IMR-90 (cell line): ENCODE data around the gene HYLS1. TPM values are rescaled to one million over a fixed set of nuclear protein-coding genes. Genes with fewer than 3 reads are reported as not detected.
A peak's percentile ranks its signal among the peaks of the same experiment; 100 is the strongest.

Source experiments
- ATAC-seq: fragments of 200-7000 bp; cut with Tn5 transposase; 2 replicates; pipeline ENCODE4 v1.9.1; 2020; ENCODE audit warnings: low read depth, mild to moderate bottlenecking, moderate library complexity
- BruUV-seq: library from RNA; stranded (reverse); fragments of 400-500 nt; replicated peaks from 2 replicates; lab custom pipeline; 2021; lab: Mats Ljungman, UMichigan
- CTCF ChIA-PET: fragments of 300-600 bp; formaldehyde crosslinking; extraction: SDS; loops from one replicate; lab custom pipeline; 2021; ENCODE audit warnings: antibody characterized with exemption; lab: Yijun Ruan, JAX
- POLR2A ChIA-PET: fragments of 300-600 bp; sonication (Branson Sonifier 250); formaldehyde crosslinking; loops from one replicate; lab custom pipeline; 2022; ENCODE audit warnings: antibody characterized with exemption; ENCODE audit not compliant: unreplicated experiment; lab: Charles Lee
- DNase-seq: peaks from one replicate; pipeline ENCODE4 v3.0.0; 2013
- H2AFZ ChIP-seq: replicated peaks from 2 replicates; pipeline ENCODE3; 2013; ENCODE audit warnings: low read length, mild to moderate bottlenecking; ENCODE audit not compliant: poor library complexity
- H2AK5ac ChIP-seq: 2 replicates; pipeline ENCODE4 v1.6.1; 2013; ENCODE audit warnings: low read depth, low read length, inconsistent platforms
- H2AK9ac ChIP-seq: replicated peaks from 2 replicates; pipeline ENCODE3; 2013; ENCODE audit warnings: mild to moderate bottlenecking, low read depth, low read length, moderate library complexity; ENCODE audit not compliant: poor library complexity
- H2BK120ac ChIP-seq: 2 replicates; pipeline ENCODE4 v1.6.1; 2013; ENCODE audit warnings: low read depth, low read length, inconsistent platforms
- H2BK15ac ChIP-seq: 3 replicates; pipeline ENCODE4 v1.6.1; 2013; ENCODE audit warnings: low read depth, low read length, inconsistent platforms
- H2BK20ac ChIP-seq: 2 replicates; pipeline ENCODE4 v1.6.1; 2013; ENCODE audit warnings: low read depth, mild to moderate bottlenecking, inconsistent platforms, low read length, moderate library complexity
- H2BK5ac ChIP-seq: 2 replicates; pipeline ENCODE4 v1.6.1; 2013; ENCODE audit warnings: mild to moderate bottlenecking, low read depth, low read length, inconsistent platforms; ENCODE audit not compliant: poor library complexity, severe bottlenecking
- H3K14ac ChIP-seq: replicated peaks from 2 replicates; pipeline ENCODE4 v1.6.1; 2013; ENCODE audit warnings: low read depth, low read length, inconsistent platforms
- H3K18ac ChIP-seq: 2 replicates; pipeline ENCODE4 v1.6.1; 2013; ENCODE audit warnings: low read depth, low read length, control low read depth
- H3K23ac ChIP-seq: 2 replicates; pipeline ENCODE4 v1.6.1; 2013; ENCODE audit warnings: low read depth, low read length, inconsistent platforms
- H3K27ac ChIP-seq: 2 replicates; pipeline ENCODE4 v1.5.1; 2013; ENCODE audit warnings: mild to moderate bottlenecking, control low read depth, low read length; ENCODE audit not compliant: insufficient read depth
- H3K27me3 ChIP-seq: 2 replicates; pipeline ENCODE4 v1.6.1; 2013; ENCODE audit warnings: low read length; ENCODE audit not compliant: control insufficient read depth, insufficient read depth
- H3K36me3 ChIP-seq: 2 replicates; pipeline ENCODE4 v1.6.1; 2013; ENCODE audit warnings: low read length, mixed read lengths; ENCODE audit not compliant: control insufficient read depth, insufficient read depth
- H3K4ac ChIP-seq: 2 replicates; pipeline ENCODE4 v1.6.1; 2013; ENCODE audit warnings: low read depth, low read length, inconsistent platforms
- H3K4me1 ChIP-seq: 2 replicates; pipeline ENCODE4 v1.6.1; 2013; ENCODE audit warnings: low read length, mixed read lengths; ENCODE audit not compliant: control insufficient read depth, insufficient read depth
- H3K4me2 ChIP-seq: 2 replicates; pipeline ENCODE4 v1.6.1; 2013; ENCODE audit warnings: low read depth, mild to moderate bottlenecking, control low read depth, low read length, moderate library complexity
- H3K4me3 ChIP-seq: 2 replicates; pipeline ENCODE4 v1.5.1; 2013; ENCODE audit warnings: low read depth, mild to moderate bottlenecking, control low read depth, low read length, moderate library complexity; ENCODE audit not compliant: insufficient read depth
- H3K56ac ChIP-seq: 2 replicates; pipeline ENCODE4 v1.6.1; 2013; ENCODE audit warnings: low read length, inconsistent platforms; ENCODE audit not compliant: insufficient read depth; ENCODE audit errors: extremely low read depth
- H3K79me1 ChIP-seq, 2 experiments: 2 replicates each; pipeline ENCODE4 v1.6.1; 2013; ENCODE audit warnings: low read length in 2 of 2, inconsistent platforms in 1 of 2, low read depth in 1 of 2
- H3K9ac ChIP-seq: 2 replicates; pipeline ENCODE4 v1.6.1; 2013; ENCODE audit warnings: low read depth, low read length, control low read depth
- H3K9me1 ChIP-seq: 2 replicates; pipeline ENCODE4 v1.6.1; 2013; ENCODE audit warnings: low read length, inconsistent platforms; ENCODE audit not compliant: insufficient read depth
- H3K9me3 ChIP-seq: 2 replicates; pipeline ENCODE4 v1.6.1; 2013; ENCODE audit warnings: low read length; ENCODE audit not compliant: control insufficient read depth, insufficient read depth
- H4K20me1 ChIP-seq: 2 replicates; pipeline ENCODE4 v1.6.1; 2013; ENCODE audit warnings: low read length, inconsistent platforms; ENCODE audit not compliant: insufficient read depth
- H4K5ac ChIP-seq: 2 replicates; pipeline ENCODE4 v1.6.1; 2013; ENCODE audit warnings: mild to moderate bottlenecking, low read depth, low read length, control low read depth
- H4K8ac ChIP-seq, 2 experiments: 2 replicates each; pipeline ENCODE4 v1.6.1; 2013; ENCODE audit warnings: low read depth in 2 of 2, low read length in 2 of 2, control low read depth in 1 of 2, inconsistent platforms in 1 of 2
- H4K91ac ChIP-seq: 2 replicates; pipeline ENCODE4 v1.6.1; 2013; ENCODE audit warnings: low read depth, low read length, inconsistent platforms; ENCODE audit not compliant: insufficient read depth
- FOS ChIP-seq: fragments of 150-350 bp; IDR thresholded peaks from 2 replicates; pipeline ENCODE4 v1.6.1; 2016; ENCODE audit warnings: low read depth, low read length
- RAD21 ChIP-seq: IDR thresholded peaks from 2 replicates; pipeline ENCODE4 v1.6.1; 2012; ENCODE audit warnings: low read length, improper control_type of control experiment
- SMC3 ChIP-seq: fragments of 150-350 bp; IDR thresholded peaks from 2 replicates; pipeline ENCODE4 v1.6.1; 2016; ENCODE audit warnings: low read depth, mild to moderate bottlenecking, antibody characterized with exemption, low read length, moderate library complexity
- WGBS, 2 experiments: methylation state at CpG; one replicate each; pipeline versions ENCODE4 v1.1.5 to v1.1.7; 2013; ENCODE audit warnings: missing lambda C conversion rate in 2 of 2; ENCODE audit not compliant: insufficient read length in 1 of 2; ENCODE audit errors: extremely low coverage in 2 of 2; 5-methylcytosine and 5-hydroxymethylcytosine counted together
- dilution Hi-C: fragments of 300-500 bp; cut with HindIII; formaldehyde crosslinking; loops from one replicate; pipeline ENCODE4 v1.14.3; 2018; ENCODE audit warnings: low sequenced_read_pairs; ENCODE audit not compliant: unreplicated experiment
- in situ Hi-C: fragments of 300-500 bp; cut with MboI; formaldehyde crosslinking; loops from 3 replicates; pipeline ENCODE4 v1.14.3; 2019; ENCODE audit warnings: low sequenced_read_pairs, inconsistent platforms, mixed read lengths
- intact Hi-C: fragments of 100-400 bp; cut with micrococcal nuclease; formaldehyde crosslinking; loops from 2 replicates; pipeline ENCODE4 v1.10.0; 2022
- polyA plus RNA-seq, 3 experiments: library from polyadenylated mRNA; depleted of rRNA; stranded (reverse); fragments of >200 nt; gene quantifications; 2 replicates each; pipeline ENCODE4 v1.2.3, GENCODE V29; 2012; ENCODE audit warnings: low replicate concordance in 1 of 3
- total RNA-seq: library from RNA; depleted of rRNA; stranded (reverse); fragments of >200 nt; gene quantifications from 2 replicates; pipeline ENCODE4 v1.2.3, GENCODE V29; 2012
- TF ChIP-seq, protein P1 (sequence below): conservative IDR thresholded peaks from 2 replicates; pipeline ENCODE4 v1.5.1; 2012; ENCODE audit warnings: mild to moderate bottlenecking, low read depth, low read length, improper control_type of control experiment

Gene HYLS1
- total and polyA plus RNA-seq, 2 of the 4 experiments (the other 2 are of a cell fraction), result 5.1 to 8.1 TPM

GRCh38 chr11:125871391-125872137, 15.9 kb upstream of the HYLS1 start:
- Histone ChIP-seq H4K8ac (no peak overlapping the region), H3K4ac (no peak overlapping the region), H2AK9ac (no peak overlapping the region), H3K14ac (no peak overlapping the region), H3K4me2 (no peak overlapping the region), H4K5ac (no peak overlapping the region), H3K56ac (no peak overlapping the region), H2BK15ac (no peak overlapping the region), H3K23ac (no peak overlapping the region), H3K4me1 (no peaks in the 10 kb centered on the region), H3K27ac (no peak overlapping the region), H4K20me1 (no peaks in the 10 kb centered on the region), H3K9me1 (no peaks in the 10 kb centered on the region), H3K9me3 (no peaks in the 10 kb centered on the region), H3K79me1 (no peaks in the 10 kb centered on the region), H3K4me3 (no peak overlapping the region), H3K18ac (no peak overlapping the region), H2BK20ac (no peak overlapping the region), H2AK5ac (no peak overlapping the region), H3K27me3 (peaks cover 4% of the 10 kb centered on the region; the same call in 1 of the 2 replicates), H3K36me3 (no peaks in the 10 kb centered on the region), H3K9ac (no peak overlapping the region), H2AFZ (no peak overlapping the region), H2BK5ac (no peak overlapping the region), H2BK120ac (no peak overlapping the region), H4K91ac (no peak overlapping the region)
- ATAC-seq (peak; percentile 62), DNase-seq (peak; percentile 31)
- CTCF ChIA-PET, result interaction anchor here (1.0 kb wide), 1 partner anchor 10 kb away, joined by 5 read pairs; no protein-coding TSS in a partner anchor
- dilution Hi-C loops (no loop called here), in situ Hi-C loops (loop anchor here (10.0 kb wide), 2 partner anchors 247 to 437 kb away; partner anchors contain the start of gene CHEK1), intact Hi-C loops (loop anchor here (1.0 to 10.0 kb wide), 4 partner anchors 147 to 609 kb away; partner anchors contain the start of genes EI24 and FEZ1)
- POLR2A ChIA-PET, result no interaction called here
- TF ChIP-seq, protein P1, sequence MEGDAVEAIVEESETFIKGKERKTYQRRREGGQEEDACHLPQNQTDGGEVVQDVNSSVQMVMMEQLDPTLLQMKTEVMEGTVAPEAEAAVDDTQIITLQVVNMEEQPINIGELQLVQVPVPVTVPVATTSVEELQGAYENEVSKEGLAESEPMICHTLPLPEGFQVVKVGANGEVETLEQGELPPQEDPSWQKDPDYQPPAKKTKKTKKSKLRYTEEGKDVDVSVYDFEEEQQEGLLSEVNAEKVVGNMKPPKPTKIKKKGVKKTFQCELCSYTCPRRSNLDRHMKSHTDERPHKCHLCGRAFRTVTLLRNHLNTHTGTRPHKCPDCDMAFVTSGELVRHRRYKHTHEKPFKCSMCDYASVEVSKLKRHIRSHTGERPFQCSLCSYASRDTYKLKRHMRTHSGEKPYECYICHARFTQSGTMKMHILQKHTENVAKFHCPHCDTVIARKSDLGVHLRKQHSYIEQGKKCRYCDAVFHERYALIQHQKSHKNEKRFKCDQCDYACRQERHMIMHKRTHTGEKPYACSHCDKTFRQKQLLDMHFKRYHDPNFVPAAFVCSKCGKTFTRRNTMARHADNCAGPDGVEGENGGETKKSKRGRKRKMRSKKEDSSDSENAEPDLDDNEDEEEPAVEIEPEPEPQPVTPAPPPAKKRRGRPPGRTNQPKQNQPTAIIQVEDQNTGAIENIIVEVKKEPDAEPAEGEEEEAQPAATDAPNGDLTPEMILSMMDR, result peak; percentile 60
- TF ChIP-seq RAD21 (peak; percentile 57), SMC3 (peak; percentile 40), FOS (no peak)
- BruUV-seq, result no TSS peak
- WGBS, 2 experiments, result 74% methylated on average over 4 of the region's 10 CpGs; no CpG with 5 or more reads in 1 of the 2 experiments
